Right lobe of liver (tissue), 4 donors: ENCODE results near the gene TJP1.

Experiments used
- CTCF ChIP-seq, 4 donors: fragments of 200-600 bp in 3 of 4; fragments of 450-650 bp in 1 of 4; IDR thresholded peaks; one replicate each; pipeline versions ENCODE4 v1.5.1 to v1.8.0; 2016 to 2022; ENCODE audit warnings: antibody characterized with exemption in 4 of 4, mild to moderate bottlenecking in 2 of 4
- POLR2A ChIP-seq: fragments of 450-650 bp; IDR thresholded peaks from one replicate; pipeline ENCODE4 v1.6.1; 2017; ENCODE audit warnings: antibody characterized with exemption, mild to moderate bottlenecking
- donor health status: DM: no; HTN: no; CAD: no.
- donor health status: DM: no; HTN: no; CAD: no.
- donor health status: DM: no; HTN: yes; CAD: no.

GRCh38 chr15:29784413-29784812, 37.9 kb downstream of the TJP1 start:
- TF ChIP-seq CTCF (IDR thresholded peaks at IDR 0.05) = no peak
- no peak for TF ChIP-seq POLR2A
